H9 (cell line): ENCODE measurements around the gene MGME1. TPM values are rescaled to one million over a fixed set of nuclear protein-coding genes. Genes with fewer than 3 reads are reported as not detected.
"Not testable (repeated sequence)": the region's sequence is repeated elsewhere in the genome, so short reads cannot be mapped to it uniquely, and the experiment has no call there.

Experiments
- DNase-seq: peaks from one replicate; pipeline ENCODE4 v3.0.0-alpha.2; 2017
- H2AFZ ChIP-seq: one replicate; pipeline ENCODE4 v1.6.1; 2013; ENCODE audit warnings: mild to moderate bottlenecking, low read length, control low read depth, moderate library complexity
- H2AK5ac ChIP-seq: 2 replicates; pipeline ENCODE4 v1.6.1; 2013; ENCODE audit warnings: low read length, control low read depth, mixed read lengths; ENCODE audit not compliant: insufficient read length
- H2BK120ac ChIP-seq: one replicate; pipeline ENCODE4 v1.6.1; 2013; ENCODE audit warnings: low read depth, mild to moderate bottlenecking, low read length, control low read depth, inconsistent platforms; ENCODE audit not compliant: poor library complexity, severe bottlenecking
- H2BK12ac ChIP-seq: 2 replicates; pipeline ENCODE4 v1.6.1; 2013; ENCODE audit warnings: low read length, control low read depth, mixed read lengths, low read depth; ENCODE audit not compliant: insufficient read length
- H2BK15ac ChIP-seq: 2 replicates; pipeline ENCODE4 v1.6.1; 2013; ENCODE audit warnings: low read depth, low read length, control low read depth
- H2BK20ac ChIP-seq: one replicate; pipeline ENCODE4 v1.6.1; 2013; ENCODE audit warnings: low read depth, mild to moderate bottlenecking, low read length, control low read depth, inconsistent platforms; ENCODE audit not compliant: poor library complexity, severe bottlenecking
- H2BK5ac ChIP-seq: 2 replicates; pipeline ENCODE4 v1.6.1; 2013; ENCODE audit warnings: low read length, control low read depth, mixed read lengths; ENCODE audit not compliant: insufficient read length
- H3K14ac ChIP-seq: 2 replicates; pipeline ENCODE4 v1.6.1; 2013; ENCODE audit warnings: low read length, control low read depth; ENCODE audit not compliant: insufficient read depth
- H3K18ac ChIP-seq: 2 replicates; pipeline ENCODE4 v1.6.1; 2013; ENCODE audit warnings: low read depth, mild to moderate bottlenecking, mixed read lengths, low read length, control low read depth; ENCODE audit not compliant: insufficient read length
- H3K23ac ChIP-seq: 2 replicates; pipeline ENCODE4 v1.6.1; 2013; ENCODE audit warnings: low read length, control low read depth, mixed read lengths, low read depth; ENCODE audit not compliant: insufficient read length
- H3K23me2 ChIP-seq: 2 replicates; pipeline ENCODE4 v1.6.1; 2013; ENCODE audit warnings: low read depth, mild to moderate bottlenecking, mixed read lengths, low read length, control low read depth; ENCODE audit not compliant: insufficient read length, poor library complexity, severe bottlenecking
- H3K27ac ChIP-seq: 2 replicates; pipeline ENCODE4 v1.5.1; 2013; ENCODE audit warnings: low read length, control low read depth, mixed read lengths, low read depth; ENCODE audit not compliant: insufficient read length
- H3K27me3 ChIP-seq: 2 replicates; pipeline ENCODE4 v1.6.1; 2013; ENCODE audit warnings: low read length, control low read depth, inconsistent platforms; ENCODE audit not compliant: insufficient read depth
- H3K4ac ChIP-seq: 2 replicates; pipeline ENCODE4 v1.6.1; 2013; ENCODE audit warnings: low read depth, mild to moderate bottlenecking, control low read depth, inconsistent platforms, low read length, moderate library complexity
- H3K4me1 ChIP-seq: 2 replicates; pipeline ENCODE4 v1.6.1; 2013; ENCODE audit warnings: low read length, control low read depth, inconsistent platforms; ENCODE audit not compliant: insufficient read depth
- H3K4me2 ChIP-seq: 2 replicates; pipeline ENCODE4 v1.6.1; 2013; ENCODE audit warnings: low read length, control low read depth, mixed read lengths; ENCODE audit not compliant: insufficient read length, insufficient read depth
- H3K56ac ChIP-seq: 2 replicates; pipeline ENCODE4 v1.6.1; 2013; ENCODE audit warnings: low read depth, mild to moderate bottlenecking, mixed read lengths, low read length, control low read depth; ENCODE audit not compliant: insufficient read length
- H3K79me1 ChIP-seq: 2 replicates; pipeline ENCODE4 v1.6.1; 2013; ENCODE audit warnings: low read depth, mild to moderate bottlenecking, moderate library complexity, low read length, control low read depth, inconsistent platforms; ENCODE audit not compliant: insufficient read depth, poor library complexity, severe bottlenecking
- H3K79me2 ChIP-seq: 2 replicates; pipeline ENCODE4 v1.6.1; 2013; ENCODE audit warnings: low read length, control low read depth, inconsistent platforms; ENCODE audit not compliant: insufficient read depth
- H3K9ac ChIP-seq: 2 replicates; pipeline ENCODE4 v1.6.1; 2013; ENCODE audit warnings: low read length, control low read depth, mixed read lengths; ENCODE audit not compliant: insufficient read length; ENCODE audit errors: extremely low read depth
- H3K9me3 ChIP-seq: one replicate; pipeline ENCODE4 v1.6.1; 2013; ENCODE audit warnings: low read depth, low read length, inconsistent platforms; ENCODE audit not compliant: control insufficient read depth
- H3T11ph ChIP-seq: one replicate; pipeline ENCODE4 v1.6.1; 2013; ENCODE audit warnings: mild to moderate bottlenecking, low read length, control low read depth, inconsistent platforms
- H4K20me1 ChIP-seq: one replicate; pipeline ENCODE4 v1.6.1; 2013; ENCODE audit not compliant: control insufficient read depth, insufficient read length, insufficient read depth
- H4K5ac ChIP-seq: 2 replicates; pipeline ENCODE4 v1.6.1; 2013; ENCODE audit warnings: low read depth, mild to moderate bottlenecking, mixed read lengths, low read length, control low read depth; ENCODE audit not compliant: insufficient read length
- H4K8ac ChIP-seq: replicated peaks from 2 replicates; pipeline ENCODE4 v1.6.1; 2013; ENCODE audit warnings: low read length, control low read depth, mixed read lengths, low read depth; ENCODE audit not compliant: insufficient read length
- H4K91ac ChIP-seq: 2 replicates; pipeline ENCODE4 v1.6.1; 2013; ENCODE audit warnings: low read depth, mild to moderate bottlenecking, moderate library complexity, mixed read lengths, low read length, control low read depth; ENCODE audit not compliant: insufficient read length
- H3K27ac Mint-ChIP-seq, 3 experiments: 2 replicates in 2 of 3; 3 replicates in 1 of 3; pipeline ENCODE4 v1.8.0; 2020 to 2021; ENCODE audit warnings: mixed read lengths in 3 of 3, mild to moderate bottlenecking in 1 of 3, moderate library complexity in 1 of 3
- H3K27me3 Mint-ChIP-seq: 2 replicates; pipeline ENCODE4 v1.8.0; 2021; ENCODE audit warnings: low read depth, mild to moderate bottlenecking, moderate library complexity, mixed read lengths
- H3K36me3 Mint-ChIP-seq, 3 experiments: 2 replicates in 2 of 3; 3 replicates in 1 of 3; pipeline ENCODE4 v1.8.0; 2020 to 2021; ENCODE audit warnings: low read depth in 3 of 3, mixed read lengths in 3 of 3; ENCODE audit not compliant: insufficient read depth in 1 of 3
- H3K4me1 Mint-ChIP-seq, 2 experiments: 2 replicates each; pipeline ENCODE4 v1.8.0; 2020; ENCODE audit warnings: mixed read lengths in 2 of 2
- H3K4me3 Mint-ChIP-seq, 2 experiments: 2 replicates in 1 of 2; 3 replicates in 1 of 2; pipeline ENCODE4 v1.8.0; 2020 to 2021; ENCODE audit warnings: mild to moderate bottlenecking in 2 of 2, mixed read lengths in 2 of 2, moderate library complexity in 1 of 2
- H3K9me3 Mint-ChIP-seq, 2 experiments: 2 replicates in 1 of 2; 3 replicates in 1 of 2; pipeline ENCODE4 v1.8.0; 2020; ENCODE audit warnings: mild to moderate bottlenecking in 2 of 2, mixed read lengths in 2 of 2, moderate library complexity in 1 of 2
- CTCF ChIP-seq: fragments of 200-600 bp; sonication (generic); conservative IDR thresholded peaks from 3 replicates; pipeline ENCODE4 v1.8.0; 2021; ENCODE audit warnings: antibody characterized with exemption, mild to moderate bottlenecking
- WGBS: extraction: QIAGEN DNeasy Blood & Tissue Kit; methylation state at CpG from one replicate; pipeline ENCODE4 v1.1.7; 2013; ENCODE audit warnings: missing lambda C conversion rate, low lambda C conversion rate, mixed read lengths; ENCODE audit not compliant: insufficient read length; ENCODE audit errors: extremely low coverage; 5-methylcytosine and 5-hydroxymethylcytosine counted together
- total RNA-seq: library from RNA; stranded (reverse); gene quantifications from 2 replicates; pipeline ENCODE4 v1.2.1, GENCODE V29; 2021

MGME1 gene
- total RNA-seq, 1 experiment from 2014 or later, result 48.9 TPM

- WGBS, result no CpG with 5 or more reads among the region's 15 CpGs
- Mint-ChIP-seq H3K4me1 (no peaks in the 10 kb centered on the region), H3K4me3 (no peak overlapping the region), H3K9me3 (no peaks in the 10 kb centered on the region; a peak in 1 of 5 replicates), H3K27ac (peak overlapping the region in 1 of 3 experiments; percentile 60; a peak in 1 of 7 replicates), H3K36me3 (peaks cover 14 to 15% (median 15%) of the 10 kb centered on the region in 3 experiments), H3K27me3 (no peaks in the 10 kb centered on the region; the same call in 1 of the 2 replicates)
- no peak overlapping the region for H3K4ac ChIP-seq
- H2BK5ac ChIP-seq, result no peak overlapping the region
- no peak overlapping the region for H2BK15ac ChIP-seq
- H2AK5ac ChIP-seq, result no peak overlapping the region
- H4K91ac ChIP-seq, result no peak overlapping the region
- no peaks in the 10 kb centered on the region for H3K4me1 ChIP-seq
- no peak overlapping the region for H3K27ac ChIP-seq
- no peak overlapping the region for H2BK120ac ChIP-seq
- H4K20me1 ChIP-seq, result no peaks in the 10 kb centered on the region
- no peak overlapping the region for H3K23ac ChIP-seq
- no peak for DNase-seq
- H3K79me1 ChIP-seq, result no peaks in the 10 kb centered on the region
- no peak overlapping the region for H2AFZ ChIP-seq
- no peak overlapping the region for H4K8ac ChIP-seq
- H3K56ac ChIP-seq, result no peak overlapping the region
- no peaks in the 10 kb centered on the region for H3K79me2 ChIP-seq
- H3K4me2 ChIP-seq, result no peak overlapping the region
- H3T11ph ChIP-seq, result no peak overlapping the region
- H2BK12ac ChIP-seq, result no peak overlapping the region
- no peak overlapping the region for H3K18ac ChIP-seq
- H3K27me3 ChIP-seq, result no peaks in the 10 kb centered on the region
- H3K23me2 ChIP-seq, result no peaks in the 10 kb centered on the region
- H2BK20ac ChIP-seq, result no peak overlapping the region
- H3K9me3 ChIP-seq, result no peaks in the 10 kb centered on the region
- H4K5ac ChIP-seq, result no peak overlapping the region
- no peak overlapping the region for H3K9ac ChIP-seq
- no peak for TF ChIP-seq CTCF
- no peak overlapping the region for H3K14ac ChIP-seq
These were observed 55.8 kb downstream of the MGME1 start for GRCh38 chr20:18024606-18025127.

- H3K18ac ChIP-seq, DNase-seq, H3K4me1 ChIP-seq, H3K4me1 Mint-ChIP-seq, H3K4me3 Mint-ChIP-seq, H3K23me2 ChIP-seq, H2BK20ac ChIP-seq, H4K5ac ChIP-seq, H3K79me1 ChIP-seq, H4K91ac ChIP-seq, H3T11ph ChIP-seq, H4K20me1 ChIP-seq, H2BK120ac ChIP-seq, H2BK5ac ChIP-seq, H3K27ac ChIP-seq, H3K9ac ChIP-seq, H3K27me3 ChIP-seq, H3K4ac ChIP-seq, H3K9me3 ChIP-seq, H3K9me3 Mint-ChIP-seq, H2BK12ac ChIP-seq, H3K4me2 ChIP-seq, H3K23ac ChIP-seq, H3K14ac ChIP-seq, H3K27ac Mint-ChIP-seq, H4K8ac ChIP-seq, H3K56ac ChIP-seq, H3K27me3 Mint-ChIP-seq, H2AFZ ChIP-seq, H2AK5ac ChIP-seq, H3K36me3 Mint-ChIP-seq, H3K79me2 ChIP-seq, H2BK15ac ChIP-seq: not testable (repeated sequence)
- WGBS, result no CpG with 5 or more reads among the region's 7 CpGs
These were observed 58.2 kb downstream of the MGME1 start for GRCh38 chr20:18027011-18027410.
